HG03439 (cell line): ENCODE measurements around the gene HHAT.
A peak's percentile ranks its signal among the peaks of the same experiment; 100 is the strongest.

ENCODE experiments used
- ATAC-seq: cut with Tn5 transposase; IDR thresholded peaks from one replicate; pipeline ENCODE4 v1.9.1; 2021; ENCODE audit warnings: mild to moderate bottlenecking, moderate library complexity; ENCODE audit not compliant: unreplicated experiment

HHAT gene

GRCh38 chr1:210437111-210437510, 108.4 kb downstream of the HHAT start:
- ATAC-seq, result no peak

- no peak for ATAC-seq
These were observed 109.1 kb downstream of the HHAT start for GRCh38 chr1:210437781-210438180.

GRCh38 chr1:210438928-210439841, 110.5 kb downstream of the HHAT start:
- no peak for ATAC-seq

GRCh38 chr1:210440081-210440480, 111.4 kb downstream of the HHAT start:
- no peak for ATAC-seq

GRCh38 chr1:210441028-210441427, 112.3 kb downstream of the HHAT start:
- no peak for ATAC-seq

- no peak for ATAC-seq
These were observed 116.8 kb downstream of the HHAT start for GRCh38 chr1:210445485-210445884.

GRCh38 chr1:210445931-210446330, 117.2 kb downstream of the HHAT start:
- no peak for ATAC-seq

- ATAC-seq, result peak; percentile 82
These were observed 117.8 kb downstream of the HHAT start for GRCh38 chr1:210446479-210446878.

- no peak for ATAC-seq
These were observed 118.9 kb downstream of the HHAT start for GRCh38 chr1:210447456-210448057.

GRCh38 chr1:210448297-210448892, 119.7 kb downstream of the HHAT start:
- ATAC-seq, result no peak

- ATAC-seq, result no peak
These were observed 127.3 kb downstream of the HHAT start for GRCh38 chr1:210455840-210456603.

GRCh38 chr1:210456731-210457255, 128.1 kb downstream of the HHAT start:
- ATAC-seq, result no peak

- ATAC-seq, result no peak
These were observed 128.9 kb downstream of the HHAT start for GRCh38 chr1:210457568-210457967.

GRCh38 chr1:210464519-210465039, 135.9 kb downstream of the HHAT start:
- ATAC-seq, result no peak

- no peak for ATAC-seq
These were observed 136.4 kb downstream of the HHAT start for GRCh38 chr1:210465150-210465549.

GRCh38 chr1:210467440-210468043, 138.8 kb downstream of the HHAT start:
- no peak for ATAC-seq

- no peak for ATAC-seq
These were observed 140.7 kb downstream of the HHAT start for GRCh38 chr1:210469441-210469840.

GRCh38 chr1:210475321-210475720, 146.6 kb downstream of the HHAT start:
- ATAC-seq, result no peak

- no peak for ATAC-seq
These were observed 147.1 kb downstream of the HHAT start for GRCh38 chr1:210475806-210476205.

- ATAC-seq, result no peak
These were observed 148.0 kb downstream of the HHAT start for GRCh38 chr1:210476730-210477129.
